GM12878 (cell line): ENCODE measurements around the gene YIPF5. TPM values are rescaled to one million over a fixed set of nuclear protein-coding genes. Genes with fewer than 3 reads are reported as not detected.

Source experiments
- ATAC-seq: fragments of 200-7000 bp; cut with Tn5 transposase; 3 replicates; pipeline ENCODE4 v1.9.1; 2020; ENCODE audit warnings: mild to moderate bottlenecking, moderate library complexity
- BruUV-seq: library from RNA; stranded (reverse); fragments of 400-500 nt; replicated peaks from 2 replicates; lab custom pipeline; 2021; lab: Mats Ljungman, UMichigan
- CTCF ChIA-PET: fragments of 300-600 bp; sonication (Branson Sonifier 250); formaldehyde crosslinking; extraction: SDS; loops from one replicate; lab custom pipeline; 2021; ENCODE audit warnings: inconsistent platforms; lab: Yijun Ruan, JAX
- POLR2A ChIA-PET: fragments of 350-600 bp; formaldehyde crosslinking; extraction: SDS; loops from one replicate; lab custom pipeline; 2021; ENCODE audit warnings: inconsistent platforms; lab: Charles Lee
- RAD21 ChIA-PET: fragments of 300-600 bp; sonication (Branson Sonifier 250); formaldehyde crosslinking; loops from one replicate; lab custom pipeline; 2023; ENCODE audit warnings: antibody characterized with exemption; ENCODE audit not compliant: unreplicated experiment; lab: Charles Lee
- SMC1A ChIA-PET: fragments of 300-600 bp; sonication (Branson Sonifier 250); formaldehyde crosslinking; loops from one replicate; lab custom pipeline; 2023; ENCODE audit not compliant: unreplicated experiment, uncharacterized antibody; lab: Charles Lee
- DNase-seq: peaks from one replicate; pipeline ENCODE4 v3.0.0-alpha.2; 2011; ENCODE audit warnings: low read depth, low spot score
- FAIRE-seq: peaks from 3 replicates; lab custom pipeline; 2011; peaks lifted over from hg19 to GRCh38; lab: Jason Lieb, UNC
- H2AFZ ChIP-seq: 2 replicates; pipeline ENCODE4 v1.6.0; 2011; ENCODE audit warnings: low read depth, low read length, control low read depth; ENCODE audit not compliant: control insufficient read depth
- H3K27ac ChIP-seq: 2 replicates; pipeline ENCODE4 v1.5.1; 2011; ENCODE audit warnings: control low read depth; ENCODE audit not compliant: control insufficient read depth, insufficient read depth
- H3K27me3 ChIP-seq, 2 experiments: replicated peaks in 1 of 2; 2 replicates each; pipeline versions ENCODE4 v1.6.0 to v1.6.1; 2011; ENCODE audit warnings: low read length in 1 of 2; ENCODE audit not compliant: control insufficient read depth in 2 of 2, insufficient read depth in 2 of 2
- H3K36me3 ChIP-seq, 2 experiments: 2 replicates each; pipeline ENCODE4 v1.5.1; 2011; ENCODE audit warnings: low read length in 1 of 2; ENCODE audit not compliant: control insufficient read depth in 2 of 2, insufficient read depth in 2 of 2
- H3K4me1 ChIP-seq: 2 replicates; pipeline ENCODE4 v1.6.1; 2011; ENCODE audit warnings: mild to moderate bottlenecking, low read length, moderate library complexity, mixed read lengths; ENCODE audit not compliant: control insufficient read depth, insufficient read depth
- H3K4me2 ChIP-seq: 2 replicates; pipeline ENCODE4 v1.6.0; 2011; ENCODE audit warnings: control low read depth; ENCODE audit not compliant: control insufficient read depth, insufficient read depth
- H3K4me3 ChIP-seq: fragments of 200-600 bp; sonication (generic); 2 replicates; pipeline ENCODE4 v1.5.1; 2016
- H3K79me2 ChIP-seq: 2 replicates; pipeline ENCODE4 v1.6.0; 2011; ENCODE audit warnings: low read length; ENCODE audit not compliant: control insufficient read depth, insufficient read depth
- H3K9ac ChIP-seq: 2 replicates; pipeline ENCODE4 v1.8.0; 2011; ENCODE audit warnings: low read length, control low read depth, mixed read lengths; ENCODE audit not compliant: control insufficient read depth, insufficient read depth
- H3K9me3 ChIP-seq: replicated peaks from 3 replicates; pipeline ENCODE4 v1.5.1; 2011; ENCODE audit warnings: mild to moderate bottlenecking, low read length; ENCODE audit not compliant: control insufficient read depth, insufficient read depth
- H4K20me1 ChIP-seq: 2 replicates; pipeline ENCODE4 v1.6.0; 2011; ENCODE audit not compliant: control insufficient read depth, insufficient read depth
- CBX5 ChIP-seq: sonication (generic); IDR thresholded peaks from 2 replicates; pipeline ENCODE4 v1.6.1; 2016; ENCODE audit warnings: low read depth, moderate library complexity, mild to moderate bottlenecking, inconsistent platforms
- CHD4 ChIP-seq: fragments of 200-600 bp; sonication (generic); IDR thresholded peaks from 2 replicates; pipeline ENCODE4 v1.6.1; 2016; ENCODE audit warnings: mild to moderate bottlenecking
- E2F4 ChIP-seq: IDR thresholded peaks from 2 replicates; pipeline ENCODE4 v1.6.1; 2012; ENCODE audit warnings: low read depth, low read length, improper control_type of control experiment
- NKRF ChIP-seq: fragments of 450-650 bp; conservative IDR thresholded peaks from 2 replicates; pipeline ENCODE4 v1.6.1; 2017; ENCODE audit warnings: mild to moderate bottlenecking, moderate library complexity
- NR2C2 ChIP-seq: IDR thresholded peaks from 2 replicates; pipeline ENCODE4 v1.6.1; 2011; ENCODE audit warnings: borderline replicate concordance, low read depth; ENCODE audit not compliant: control insufficient read depth, insufficient read length
- POU2F2 ChIP-seq: IDR thresholded peaks from 3 replicates; pipeline ENCODE4 v1.6.1; 2011; ENCODE audit warnings: low read depth, mild to moderate bottlenecking, low read length, borderline replicate concordance
- PRDM15 ChIP-seq: fragments of 450-650 bp; formaldehyde crosslinking; IDR thresholded peaks from 2 replicates; pipeline ENCODE4 v1.4.0; 2020; ENCODE audit warnings: mild to moderate bottlenecking, moderate library complexity
- RB1 ChIP-seq: fragments of 450-650 bp; formaldehyde crosslinking; IDR thresholded peaks from 2 replicates; pipeline ENCODE4 v1.6.1; 2017; ENCODE audit warnings: mild to moderate bottlenecking, borderline replicate concordance
- TCF12 ChIP-seq: IDR thresholded peaks from 2 replicates; pipeline ENCODE4 v1.6.1; 2011; ENCODE audit warnings: low read depth, mild to moderate bottlenecking, low read length
- TCF3 ChIP-seq: IDR thresholded peaks from 2 replicates; pipeline ENCODE4 v1.6.1; 2012; ENCODE audit warnings: low read depth, mild to moderate bottlenecking, low read length, borderline replicate concordance; ENCODE audit not compliant: insufficient read depth
- WGBS: methylation state at CpG from one replicate; pipeline ENCODE4 v1.1.6; 2016; ENCODE audit warnings: low lambda C conversion rate; ENCODE audit not compliant: insufficient replicate concordance, insufficient coverage; ENCODE audit errors: missing lambda C conversion rate; 5-methylcytosine and 5-hydroxymethylcytosine counted together
- in situ Hi-C: fragments of 300-500 bp; cut with MboI; formaldehyde crosslinking; loops from 9 replicates; pipeline ENCODE4 v1.14.3; 2018; ENCODE audit warnings: mixed read lengths
- intact Hi-C: fragments of 100-400 bp; cut with micrococcal nuclease; formaldehyde crosslinking; loops from one replicate; pipeline ENCODE4 v1.14.2; 2022; ENCODE audit not compliant: unreplicated experiment
- polyA plus RNA-seq, 11 experiments: library from polyadenylated mRNA; depleted of rRNA in 4 of 11; unstranded in 6 of 11; stranded (reverse) in 5 of 11; fragments of >200 nt; fragmentation: Nextera tagmentation in 4 of 11; fragmentation: Illumina TruSeq in 1 of 11; extraction: Ambion mirVana in 4 of 11; extraction: Trizol in 1 of 11; gene quantifications; 1 replicate in 1 of 11; 2 replicates in 10 of 11; pipeline versions ENCODE4 v1.2.1 to v1.2.3, GENCODE V29; 2011 to 2016; ENCODE audit warnings: inconsistent platforms in 2 of 11, missing spikeins in 2 of 11, low read depth in 1 of 11
- total RNA-seq, 4 experiments: library from RNA; depleted of rRNA in 3 of 4; stranded (reverse); fragments of >200 nt in 3 of 4; fragmentation: Illumina TruSeq in 1 of 4; extraction: Trizol in 1 of 4; gene quantifications; 2 replicates each; pipeline versions ENCODE4 v1.2.1 to v1.2.3, GENCODE V29; 2013 to 2021

The YIPF5 gene
- total and polyA plus RNA-seq, 10 of the 15 experiments (the other 5 are each of a cell fraction or from before 2014, with no cell fraction given), result 19.5 to 50.4 (median 34.3) TPM

GRCh38 chr5:144131261-144131660 is 39.2 kb downstream of the YIPF5 start (continued):
- TF ChIP-seq RB1 (no peak), CHD4 (no peak), POU2F2 (no peak), PRDM15 (CRISPR knock-in tag) (no peak), E2F4 (no peak), NR2C2 (no peak)

- no peak overlapping the region for H3K4me2 ChIP-seq
- FAIRE-seq (no peak), ATAC-seq (no peak), DNase-seq (no peak)
- in situ Hi-C loops, result no loop called here
- intact Hi-C loops, result no loop called here
- H3K27me3 ChIP-seq, result no peaks in the 10 kb centered on the region; a peak in 2 of 4 replicates
- no peak overlapping the region for H3K4me3 ChIP-seq
- H3K9ac ChIP-seq, result no peak overlapping the region
- H3K36me3 ChIP-seq, result no peaks in the 10 kb centered on the region
- no peaks in the 10 kb centered on the region for H3K4me1 ChIP-seq
- no peaks in the 10 kb centered on the region for H3K79me2 ChIP-seq
- H2AFZ ChIP-seq, result no peak overlapping the region
- H4K20me1 ChIP-seq, result no peaks in the 10 kb centered on the region
- 30% methylated on average over 4 of the region's 4 CpGs for WGBS
- ChIA-PET RAD21 (interaction anchor here (1.0 kb wide), 1 partner anchor 22 kb away, joined by 3 read pairs; no protein-coding TSS in a partner anchor), CTCF (interaction anchor here (1.2 to 1.5 kb wide), 3 partner anchors 9 to 17 kb away, joined by 3 to 7 read pairs (median 6); no protein-coding TSS in a partner anchor), SMC1A (interaction anchor here (0.5 to 1.3 kb wide), 4 partner anchors 8 to 116 kb away, joined by 3 to 5 read pairs (median 3); no protein-coding TSS in a partner anchor), POLR2A (no interaction called here)
- H3K9me3 ChIP-seq, result no peaks in the 10 kb centered on the region; the same call in 2 of the 3 replicates
- no TSS peak for BruUV-seq
- H3K27ac ChIP-seq, result no peak overlapping the region
- TF ChIP-seq NKRF (no peak), TCF12 (no peak), TCF3 (no peak), E2F4 (no peak), CBX5 (no peak), PRDM15 (CRISPR knock-in tag) (no peak)
These were observed 40.2 kb downstream of the YIPF5 start for GRCh38 chr5:144130306-144130705.
